Caki2 (cell line): Measurements from ENCODE around the gene EMP3. TPM values are rescaled to one million over a fixed set of nuclear protein-coding genes. Genes with fewer than 3 reads are reported as not detected.
"Not testable (repeated sequence)": the region's sequence is repeated elsewhere in the genome, so short reads cannot be mapped to it uniquely, and the experiment has no call there.

Experiments
- DNase-seq: peaks from one replicate; pipeline ENCODE4 v3.0.0-alpha.2; 2015; ENCODE audit warnings: low read depth
- in situ Hi-C: cut with HindIII; loops from 2 replicates; pipeline ENCODE4 v1.10.0; 2016; ENCODE audit warnings: low sequenced_read_pairs, low pct_unique_long_range_greater_than_20kb, mixed read lengths
- total RNA-seq: library from RNA; depleted of rRNA; stranded (reverse); fragments of >200 nt; shearing (Covaris generic); gene quantifications from 2 replicates; pipeline ENCODE4 v1.2.3, GENCODE V29; 2014; ENCODE audit warnings: low replicate concordance

EMP3 gene
- total RNA-seq, 1 experiment from 2014 or later, result 124 TPM

DNA sequence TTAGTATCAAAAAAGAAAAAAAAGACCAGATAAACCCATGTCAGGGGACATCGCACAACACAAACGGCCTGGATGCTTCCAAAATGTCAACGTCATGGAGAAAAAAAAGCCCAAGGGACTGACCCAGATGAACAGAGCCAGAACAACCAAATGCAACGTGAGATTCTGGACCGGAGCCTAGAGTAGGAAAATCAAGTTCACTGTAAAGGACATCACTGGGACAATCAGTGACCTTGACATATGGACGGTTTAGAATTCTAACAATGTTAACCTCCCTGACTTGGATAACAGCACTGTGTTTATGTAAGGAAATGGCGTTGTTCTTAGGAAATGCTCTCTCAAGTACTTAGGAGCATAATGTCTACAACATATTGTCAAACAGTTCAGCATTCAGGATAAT, 15.1 kb upstream of the EMP3 start:
- DNase-seq, result no peak
- in situ Hi-C loops, result no loop called here

DNA sequence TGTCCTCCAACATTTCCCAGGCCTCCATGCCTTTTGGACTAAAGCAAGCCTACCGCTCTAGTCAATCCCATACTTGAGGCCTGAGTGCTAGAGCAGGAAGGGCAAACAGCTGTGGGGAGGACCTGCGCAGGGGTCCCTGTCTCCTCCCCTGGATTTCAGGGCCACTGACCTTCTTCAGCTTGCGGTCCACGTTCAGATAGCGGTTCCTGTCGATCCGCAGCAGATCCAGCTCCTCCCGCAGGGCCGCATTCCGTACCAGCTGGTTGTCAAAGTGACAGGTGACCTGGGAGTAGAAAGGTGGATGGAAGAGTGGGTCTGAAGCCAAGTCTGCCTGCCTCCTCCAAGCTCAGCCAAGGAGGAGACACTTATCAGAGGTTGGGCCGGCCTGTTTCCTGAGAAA, 14.0 kb upstream of the EMP3 start:
- no peak for DNase-seq
- in situ Hi-C loops, result no loop called here

DNA sequence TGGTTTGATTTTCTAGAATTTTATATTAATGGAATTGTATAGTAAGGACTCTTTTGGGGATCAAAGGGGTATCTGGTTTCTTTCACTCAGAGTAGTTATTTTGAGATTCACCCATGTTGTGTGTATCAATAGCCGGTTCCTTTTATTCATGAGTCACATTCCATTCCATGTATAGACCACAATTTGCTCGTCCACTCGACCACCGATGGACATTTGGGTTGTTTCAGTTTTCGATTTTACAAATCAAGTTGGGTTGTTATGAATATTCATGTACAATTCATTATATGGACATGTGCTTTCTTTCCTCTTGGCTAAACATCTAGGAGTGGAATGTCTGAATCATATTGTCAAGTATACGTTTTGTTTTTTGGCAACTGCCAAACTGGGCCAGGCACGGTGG, 9.6 kb upstream of the EMP3 start:
- in situ Hi-C loops, result no loop called here
- no peak for DNase-seq

DNA sequence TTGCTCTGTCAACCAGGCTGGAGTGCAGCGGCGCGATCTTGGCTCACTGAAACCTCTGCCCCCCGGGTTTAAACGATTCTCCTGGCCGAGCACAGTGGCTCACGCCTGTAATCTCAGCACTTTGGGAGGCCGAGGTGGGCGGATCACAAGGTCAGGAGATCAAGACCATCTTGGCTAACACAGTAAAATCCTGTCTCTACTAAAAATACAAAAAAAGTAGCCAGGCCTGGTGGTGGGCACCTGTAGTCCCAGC, 7.7 kb upstream of the EMP3 start:
- in situ Hi-C loops, DNase-seq: not testable (repeated sequence)

DNA sequence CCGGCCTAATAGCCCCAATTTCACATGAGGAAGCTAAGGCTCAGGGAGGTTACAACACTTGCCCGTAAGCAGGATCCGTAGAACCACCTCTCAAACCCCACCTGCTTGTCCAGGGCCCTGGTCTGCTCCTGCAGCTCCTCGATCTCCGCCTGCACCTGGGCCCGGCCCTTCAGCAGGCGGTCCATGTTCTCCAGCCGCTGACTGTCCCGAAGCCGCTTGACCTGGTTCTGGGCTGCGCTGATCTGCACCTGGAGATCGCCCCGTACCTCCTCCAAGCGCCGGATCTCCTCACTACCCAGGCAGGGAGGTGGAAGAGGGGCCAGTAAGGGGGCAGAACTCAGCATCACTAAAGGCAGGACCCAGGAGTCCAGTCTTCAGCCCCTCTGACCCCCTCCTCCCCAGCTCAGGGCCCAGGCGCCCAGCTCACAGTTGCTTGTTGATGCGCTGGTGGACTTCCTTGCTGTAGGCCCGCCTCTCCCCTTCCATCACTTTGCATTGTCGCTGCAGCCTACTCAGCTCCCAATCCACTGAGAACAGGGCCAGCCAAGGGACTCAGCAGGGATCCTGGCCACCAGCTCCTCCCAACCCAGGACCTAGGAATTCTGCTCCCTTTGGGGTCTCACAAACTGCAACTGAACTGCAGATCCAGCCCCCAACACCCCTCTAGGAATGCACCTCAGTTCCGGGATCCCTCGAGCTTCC, 6.9 kb upstream of the EMP3 start:
- no peak for DNase-seq
- in situ Hi-C loops, result no loop called here

DNA sequence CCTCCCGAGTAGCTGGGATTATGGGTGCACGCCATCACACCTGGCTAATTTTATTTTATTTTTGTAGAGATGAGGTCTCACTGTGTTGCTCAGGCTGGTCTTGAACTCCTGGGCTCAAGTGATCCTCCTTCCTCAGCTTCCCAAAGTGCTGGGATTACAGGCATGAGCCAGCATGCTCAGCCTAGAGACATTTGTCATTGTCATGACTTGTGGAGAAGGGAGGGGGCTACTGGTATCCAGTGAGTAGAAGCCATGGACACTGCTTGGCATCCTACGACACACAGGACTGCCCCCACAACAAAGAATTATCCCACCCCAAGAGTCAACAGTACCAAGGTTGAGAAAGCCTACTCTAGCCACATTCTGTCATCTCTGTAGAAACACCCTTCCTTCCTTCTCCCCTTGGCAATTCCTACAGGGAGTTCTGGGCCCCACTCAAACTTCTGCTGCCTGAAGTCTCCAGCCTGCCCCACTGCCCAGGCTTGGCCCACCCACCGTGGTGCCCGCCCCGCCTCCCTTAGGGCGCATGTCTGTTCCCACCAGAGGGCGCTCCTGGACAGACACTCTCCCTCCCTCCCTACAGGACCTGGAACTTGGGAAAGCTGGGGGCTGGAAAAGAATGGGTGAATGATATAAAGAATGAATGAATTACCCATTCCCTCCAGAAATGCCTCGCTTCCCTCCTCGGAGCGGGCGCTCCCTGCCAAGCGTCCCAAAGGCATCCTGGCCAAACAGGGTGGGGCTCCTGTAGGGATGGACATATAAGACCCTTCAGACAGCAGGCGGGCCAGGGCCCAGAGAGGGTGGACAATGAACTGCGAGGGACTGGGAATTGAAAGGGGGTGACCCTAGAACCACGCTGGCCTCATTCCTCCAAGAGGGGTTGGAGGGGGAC, 5.5 kb upstream of the EMP3 start:
- in situ Hi-C loops, result no loop called here
- DNase-seq, result peak; percentile 79

DNA sequence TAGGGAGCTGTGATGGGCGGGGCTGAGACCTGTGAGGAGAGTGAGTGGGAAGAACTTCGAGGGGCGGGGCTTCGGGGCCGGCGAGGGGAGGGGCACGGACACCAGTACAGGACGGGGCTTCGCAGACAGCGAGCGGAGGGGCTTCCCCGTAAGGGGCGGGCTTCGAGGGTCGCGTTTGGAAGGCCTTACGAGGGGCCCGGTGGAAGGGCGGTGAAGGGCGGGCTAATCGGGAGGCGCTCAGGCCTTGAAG, 4.1 kb upstream of the EMP3 start:
- in situ Hi-C loops, result no loop called here
- peak; percentile 93 for DNase-seq

DNA sequence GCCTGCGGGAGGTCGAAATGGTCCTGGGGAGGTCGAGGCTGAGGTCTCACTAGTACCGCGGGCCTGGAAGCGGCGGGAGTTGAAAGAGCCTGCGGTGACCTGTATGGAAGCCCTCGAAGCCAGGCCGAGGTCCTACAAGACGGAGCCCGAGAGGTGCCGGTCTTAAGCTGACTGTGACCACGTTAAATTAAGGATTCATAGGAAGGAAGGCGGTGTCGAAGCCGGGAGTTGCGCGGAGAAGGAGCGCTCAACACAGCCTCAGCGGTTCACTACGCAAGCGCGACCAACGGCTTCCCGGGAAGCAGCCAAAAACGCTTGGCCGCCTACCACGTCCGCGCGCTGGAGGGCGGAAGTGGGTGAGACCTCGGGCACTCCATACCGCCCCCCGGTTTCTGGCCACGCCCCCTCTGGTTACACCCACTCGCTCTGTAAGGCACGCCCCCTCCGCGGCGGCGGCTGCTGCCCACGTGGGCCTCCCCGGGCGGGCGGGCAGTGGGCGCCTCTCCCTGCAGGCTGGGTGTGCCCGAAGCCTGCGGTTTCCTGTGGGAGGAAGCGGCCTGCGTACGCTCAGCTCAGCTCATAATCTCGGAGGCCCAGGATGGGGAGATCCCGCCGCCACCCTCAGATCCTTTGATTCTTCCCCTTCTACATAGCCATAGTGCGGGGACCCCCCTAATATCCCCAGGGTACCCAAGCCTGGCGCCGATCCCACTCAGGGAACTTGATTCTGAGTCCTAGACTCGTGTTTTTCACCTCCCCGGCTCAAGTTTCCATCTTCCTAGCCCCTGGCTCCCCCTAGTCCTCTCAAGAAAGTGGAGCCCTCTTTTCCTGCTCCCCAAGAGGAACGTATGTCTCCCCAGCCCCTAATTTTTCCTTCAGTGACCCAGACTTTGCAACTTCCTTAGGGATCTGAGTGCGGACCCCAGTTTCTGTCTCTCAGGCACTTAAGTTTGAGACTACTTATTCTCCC, 3.4 kb upstream of the EMP3 start:
- in situ Hi-C loops, result no loop called here
- DNase-seq, result peak; percentile 99

DNA sequence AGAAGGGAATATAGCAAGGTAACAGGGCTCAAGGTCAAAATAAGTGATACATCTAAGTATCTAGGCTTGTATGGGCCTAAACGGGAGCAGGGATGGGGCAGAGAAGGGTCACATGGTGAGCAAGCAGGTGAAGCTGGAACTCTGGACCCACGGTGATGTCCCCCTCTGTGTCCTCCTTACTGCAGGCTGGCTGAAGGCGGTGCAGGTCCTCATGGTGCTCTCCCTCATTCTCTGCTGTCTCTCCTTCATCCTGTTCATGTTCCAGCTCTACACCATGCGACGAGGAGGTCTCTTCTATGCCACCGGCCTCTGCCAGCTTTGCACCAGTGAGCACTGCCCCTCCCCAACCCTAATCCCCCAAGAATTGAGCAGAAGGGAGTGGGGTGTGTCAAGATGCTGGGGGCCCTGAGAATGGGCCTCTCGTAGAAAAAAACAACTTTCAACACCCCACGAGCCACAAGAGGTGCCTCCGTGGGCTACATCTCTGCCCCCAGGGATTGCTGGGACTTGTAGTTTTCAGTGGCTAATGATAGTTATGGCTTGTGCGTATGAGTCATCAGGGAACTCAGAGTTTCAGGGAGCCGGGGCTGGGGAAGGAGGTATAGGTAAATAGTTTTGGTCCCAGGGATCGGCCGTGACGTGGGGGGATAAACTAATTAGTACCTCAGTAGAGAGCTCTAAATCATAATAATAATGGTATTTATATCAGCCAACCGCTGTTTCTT, 4.0 kb downstream of the EMP3 start:
- in situ Hi-C loops, result no loop called here

DNA sequence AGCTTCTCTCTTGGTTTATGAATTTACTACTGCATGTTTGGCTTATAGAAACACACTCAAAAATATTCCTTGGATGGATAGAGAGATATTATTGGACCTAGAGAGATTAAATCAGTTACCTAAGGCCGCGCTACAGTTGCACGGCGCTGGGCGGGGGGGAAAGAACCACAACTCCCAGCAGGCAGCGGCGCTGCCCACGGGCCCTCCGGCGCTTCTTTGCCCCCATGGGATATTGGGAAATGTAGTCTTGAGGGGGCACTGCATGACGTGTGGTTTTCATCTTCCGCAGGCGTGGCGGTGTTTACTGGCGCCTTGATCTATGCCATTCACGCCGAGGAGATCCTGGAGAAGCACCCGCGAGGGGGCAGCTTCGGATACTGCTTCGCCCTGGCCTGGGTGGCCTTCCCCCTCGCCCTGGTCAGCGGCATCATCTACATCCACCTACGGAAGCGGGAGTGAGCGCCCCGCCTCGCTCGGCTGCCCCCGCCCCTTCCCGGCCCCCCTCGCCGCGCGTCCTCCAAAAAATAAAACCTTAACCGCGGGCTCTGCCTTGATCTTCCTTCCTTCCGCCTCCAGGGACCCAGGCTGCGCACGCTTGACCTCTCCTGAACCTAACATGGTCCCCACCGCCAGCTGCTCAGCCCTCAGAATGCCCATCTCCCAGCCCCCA, 4.8 kb downstream of the EMP3 start:
- DNase-seq, result peak; percentile 91
- in situ Hi-C loops, result no loop called here

More for the DNA sequence above, 4.0 kb downstream of the EMP3 start:
- peak; percentile 63 for DNase-seq

DNA sequence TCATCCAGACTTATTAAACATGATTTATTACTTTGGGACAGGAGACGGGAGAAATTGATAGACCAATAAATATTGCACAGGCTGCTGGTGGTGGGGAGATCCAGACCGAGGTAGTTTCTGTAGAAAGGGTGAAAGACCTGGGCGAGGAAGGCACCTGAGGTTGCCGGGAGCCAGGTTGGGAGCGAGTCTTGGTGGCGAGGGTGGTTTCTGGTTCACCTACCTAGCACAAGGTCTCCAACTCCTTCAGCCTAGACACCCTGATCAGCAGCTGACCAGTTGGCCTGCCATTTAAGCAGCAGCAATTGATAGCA, 7.0 kb downstream of the EMP3 start:
- no peak for DNase-seq
- in situ Hi-C loops, result no loop called here

DNA sequence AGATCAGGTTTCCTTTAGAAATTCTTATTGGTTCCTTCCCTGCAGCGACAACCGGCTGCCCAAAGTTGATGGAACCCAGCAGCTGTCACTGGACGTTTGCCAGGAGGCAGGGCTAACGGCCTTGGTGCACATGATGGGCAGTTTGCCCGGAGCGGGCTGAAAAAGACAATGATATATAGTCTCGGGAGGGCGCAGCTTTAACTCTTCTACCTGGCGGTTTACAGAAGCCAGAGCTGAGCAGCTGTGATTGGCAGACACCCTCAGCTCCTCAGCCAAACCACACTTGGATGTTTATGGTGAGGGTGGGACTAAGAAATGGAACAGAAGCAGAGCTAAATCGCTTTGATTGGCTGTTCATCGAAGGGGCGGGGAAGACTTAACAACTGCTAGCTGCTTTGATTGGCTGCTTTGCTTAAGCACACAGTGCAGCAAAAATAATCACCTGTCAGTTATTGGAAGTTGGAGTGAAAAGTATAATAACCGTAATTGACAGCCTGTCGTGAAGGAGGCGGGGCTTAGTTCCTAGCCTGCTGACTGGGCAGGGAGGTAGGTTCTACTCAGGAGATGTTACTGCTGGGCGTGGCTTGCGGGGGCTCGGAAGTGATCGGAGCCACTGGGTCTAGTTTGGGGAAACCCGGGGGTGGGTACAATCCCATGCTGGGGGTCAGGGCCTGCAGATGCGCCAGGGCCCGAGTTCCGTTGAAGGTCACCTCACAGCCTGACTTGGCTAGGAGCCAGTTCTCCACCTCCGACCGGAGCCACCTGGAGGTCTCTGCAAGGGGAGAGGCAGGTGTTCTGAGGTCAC, 7.5 kb downstream of the EMP3 start:
- peak; percentile 100 for DNase-seq
- in situ Hi-C loops, result no loop called here

DNA sequence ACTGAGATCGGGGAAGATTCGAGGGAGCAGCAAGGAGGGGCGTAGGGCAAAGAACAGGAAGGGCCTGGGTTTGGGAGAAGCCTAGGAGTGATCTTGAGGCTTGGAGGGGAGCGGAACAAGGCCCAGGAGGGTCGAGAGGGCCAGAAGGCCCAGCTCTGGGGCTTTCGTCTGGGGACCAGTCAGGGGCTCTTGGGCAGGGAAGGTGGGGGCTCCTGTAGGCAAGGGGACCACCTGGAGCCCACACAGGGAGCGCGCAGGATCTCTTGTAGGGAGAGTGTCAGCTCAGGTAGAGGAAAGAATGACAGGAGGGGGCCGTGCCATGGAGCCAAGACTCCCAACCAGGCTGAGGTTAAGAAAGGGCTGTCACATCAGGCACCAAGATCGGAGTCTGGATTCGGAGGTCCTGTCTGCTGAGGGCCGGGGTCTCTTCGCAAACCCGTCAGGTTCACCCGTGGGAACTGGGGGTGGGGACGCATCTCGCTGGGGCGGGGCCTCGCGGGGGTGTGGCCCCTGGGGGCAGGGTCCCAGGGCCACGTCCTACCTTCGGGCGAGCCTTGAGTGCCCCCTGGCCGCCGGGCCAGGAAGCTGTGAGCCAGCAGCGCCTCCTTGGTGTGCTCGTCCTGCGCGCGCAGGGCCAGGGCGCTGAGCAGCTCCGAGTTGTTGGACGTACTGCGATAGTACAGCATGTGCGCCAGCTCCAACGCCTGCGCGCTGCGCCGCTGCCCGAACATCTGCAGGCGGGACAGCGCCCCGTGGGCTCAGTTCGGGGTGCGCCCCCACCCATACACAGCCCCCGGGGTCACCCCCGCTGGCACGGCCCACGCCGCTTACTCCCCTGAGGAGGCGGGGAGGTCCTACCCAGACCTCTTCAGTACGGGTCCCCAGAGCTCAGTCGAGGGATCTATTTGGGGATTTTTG, 8.4 kb downstream of the EMP3 start:
- in situ Hi-C loops, result no loop called here
- peak; percentile 75 for DNase-seq

DNA sequence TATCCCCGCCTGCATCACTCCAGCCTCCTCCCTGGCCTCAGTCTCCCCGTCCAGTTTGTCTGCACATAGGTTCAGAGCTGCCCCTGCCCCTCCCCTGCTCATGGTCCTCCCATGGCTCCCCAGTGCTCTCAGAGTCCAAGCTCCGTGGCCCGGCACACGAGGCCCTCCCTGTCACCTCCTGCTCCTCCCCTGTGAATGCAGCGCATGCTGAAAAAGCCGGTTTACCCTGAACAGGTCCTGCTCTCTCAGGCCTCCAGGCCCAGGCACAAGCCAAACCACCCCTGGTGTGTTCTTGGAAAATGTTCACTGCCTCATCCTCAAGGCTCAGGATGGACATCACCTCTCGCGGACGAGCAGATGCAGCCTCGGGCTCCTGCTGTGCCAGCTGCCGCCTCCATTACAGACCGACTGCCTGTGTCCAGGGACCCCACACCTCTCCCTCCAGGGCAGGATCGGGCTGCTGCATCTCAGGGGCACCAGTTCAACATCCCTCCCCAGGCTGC, 13.0 kb downstream of the EMP3 start:
- in situ Hi-C loops, result no loop called here
- no peak for DNase-seq

DNA sequence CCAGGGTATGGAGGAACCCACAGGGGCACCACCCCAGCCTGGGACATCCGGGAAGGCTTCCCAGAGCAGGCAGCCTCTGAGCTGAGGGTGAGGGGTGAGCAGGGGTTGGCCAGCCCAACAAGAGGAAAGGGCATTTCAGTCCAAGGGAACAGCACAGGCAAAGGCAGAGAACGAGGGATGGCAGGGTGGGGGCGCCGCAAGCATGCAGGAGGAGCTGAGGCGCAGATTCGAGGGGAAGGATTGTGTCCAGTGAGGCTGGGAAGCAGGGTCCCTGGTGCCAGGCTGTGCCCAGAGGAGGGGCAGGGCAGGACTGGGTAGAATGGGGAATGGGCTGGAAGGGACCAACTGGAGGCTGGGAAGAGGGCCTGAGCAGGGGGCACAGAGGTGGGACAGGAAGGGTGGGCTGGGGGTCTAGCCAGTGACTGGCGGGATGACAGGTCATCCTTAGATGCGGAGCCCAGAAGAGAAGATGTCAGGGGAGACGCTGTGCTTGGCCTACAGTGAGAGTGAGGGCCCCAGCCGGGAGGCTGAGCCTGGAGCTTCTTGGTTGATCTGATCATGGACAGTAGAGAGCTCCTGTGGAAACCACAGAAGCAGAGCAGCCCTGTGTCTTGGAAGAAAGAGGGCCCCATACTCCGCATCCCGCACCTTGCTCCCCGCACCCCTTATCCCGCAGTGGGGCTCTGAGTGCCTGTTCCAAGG, 13.6 kb downstream of the EMP3 start:
- no peak for DNase-seq
- in situ Hi-C loops, result no loop called here

DNA sequence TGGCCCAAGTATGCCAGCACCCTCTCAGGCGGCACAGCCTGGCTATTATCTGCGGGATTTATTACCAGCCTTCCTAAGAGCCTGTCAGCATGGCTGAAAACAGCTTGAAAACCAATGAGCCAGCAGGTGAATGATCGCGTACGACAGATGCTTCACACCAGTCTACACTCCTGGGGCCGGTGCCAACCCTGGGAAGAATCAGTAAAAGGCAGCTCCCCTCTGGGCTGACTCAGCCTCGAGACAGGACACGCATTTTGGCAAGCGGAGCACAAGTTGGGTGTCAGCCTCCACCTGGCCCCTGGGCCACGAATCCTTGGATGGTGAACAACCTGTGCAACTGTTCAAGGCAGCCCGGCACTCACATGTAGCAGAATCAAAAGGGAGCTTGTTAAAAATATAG, 15.6 kb downstream of the EMP3 start:
- in situ Hi-C loops, result no loop called here
- no peak for DNase-seq
